OCI-LY7 (cell line): ENCODE results near the gene FAM163A.

Experiments used
- EZH2phosphoT487 ChIP-seq: fragments of 200-600 bp; sonication (generic); IDR thresholded peaks from 2 replicates; pipeline ENCODE4 v1.6.1; 2018; ENCODE audit warnings: low read depth, borderline replicate concordance, mild to moderate bottlenecking, mixed run types, antibody characterized with exemption, low read length, moderate library complexity, mixed read lengths
- TF ChIP-seq, protein P1 (sequence below): fragments of 200-600 bp; sonication (generic); conservative IDR thresholded peaks from 2 replicates; pipeline ENCODE4 v1.5.1; 2014; ENCODE audit warnings: mild to moderate bottlenecking, antibody characterized with exemption, low read length, moderate library complexity, mixed read lengths

DNA sequence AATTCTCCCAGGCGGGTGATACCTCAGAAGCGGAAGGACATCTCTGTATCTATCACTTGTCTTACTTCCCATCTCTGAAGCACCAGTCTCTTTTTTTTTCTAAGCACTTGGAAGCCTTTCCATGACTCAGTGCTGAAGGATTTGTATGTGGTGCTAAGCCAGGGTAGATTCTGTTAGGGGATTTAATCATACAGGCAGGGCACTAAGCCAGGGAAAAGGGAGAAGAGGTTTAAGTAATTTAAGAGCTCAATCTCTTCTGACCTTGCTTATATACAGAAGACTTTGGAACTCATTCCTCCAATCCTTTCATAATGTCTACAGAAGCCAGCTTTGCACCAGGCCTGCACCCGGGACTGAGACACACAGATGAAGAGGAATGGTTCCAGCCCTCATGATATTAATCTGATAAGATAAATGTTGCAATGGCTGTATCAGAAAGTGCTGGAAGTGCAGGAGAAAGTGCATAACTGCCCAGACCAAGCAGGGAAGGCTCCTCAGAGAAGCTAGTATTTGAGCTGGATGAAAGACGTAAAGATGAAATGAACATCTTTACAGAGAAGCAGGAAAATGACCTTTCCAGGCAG, 11.0 kb downstream of the FAM163A start:
- TF ChIP-seq, protein P1, sequence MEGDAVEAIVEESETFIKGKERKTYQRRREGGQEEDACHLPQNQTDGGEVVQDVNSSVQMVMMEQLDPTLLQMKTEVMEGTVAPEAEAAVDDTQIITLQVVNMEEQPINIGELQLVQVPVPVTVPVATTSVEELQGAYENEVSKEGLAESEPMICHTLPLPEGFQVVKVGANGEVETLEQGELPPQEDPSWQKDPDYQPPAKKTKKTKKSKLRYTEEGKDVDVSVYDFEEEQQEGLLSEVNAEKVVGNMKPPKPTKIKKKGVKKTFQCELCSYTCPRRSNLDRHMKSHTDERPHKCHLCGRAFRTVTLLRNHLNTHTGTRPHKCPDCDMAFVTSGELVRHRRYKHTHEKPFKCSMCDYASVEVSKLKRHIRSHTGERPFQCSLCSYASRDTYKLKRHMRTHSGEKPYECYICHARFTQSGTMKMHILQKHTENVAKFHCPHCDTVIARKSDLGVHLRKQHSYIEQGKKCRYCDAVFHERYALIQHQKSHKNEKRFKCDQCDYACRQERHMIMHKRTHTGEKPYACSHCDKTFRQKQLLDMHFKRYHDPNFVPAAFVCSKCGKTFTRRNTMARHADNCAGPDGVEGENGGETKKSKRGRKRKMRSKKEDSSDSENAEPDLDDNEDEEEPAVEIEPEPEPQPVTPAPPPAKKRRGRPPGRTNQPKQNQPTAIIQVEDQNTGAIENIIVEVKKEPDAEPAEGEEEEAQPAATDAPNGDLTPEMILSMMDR = no peak
- no peak for TF ChIP-seq EZH2phosphoT487
